Left lung (tissue), 10 donors: ENCODE results near the gene PDCL2. TPM values are rescaled to one million over a fixed set of nuclear protein-coding genes. Genes with fewer than 3 reads are reported as not detected.

Source experiments
- ATAC-seq: fragments of 200-7000 bp; cut with Tn5 transposase; one replicate; pipeline ENCODE4 v1.9.1; 2020; ENCODE audit warnings: moderate library complexity
- DNase-seq, 4 donors: peaks; one replicate each; pipeline ENCODE4 v3.0.0-alpha.2; 2013 to 2020
- H3K27ac ChIP-seq, 2 donors: fragments of 200-600 bp; sonication (generic) in 1 of 2; one replicate each; pipeline versions ENCODE4 v1.5.0 to v1.8.0; 2020 to 2021
- H3K27me3 ChIP-seq, 2 donors: fragments of 200-600 bp; sonication (generic) in 1 of 2; one replicate each; pipeline versions ENCODE4 v1.5.0 to v1.8.0; 2020 to 2021
- H3K36me3 ChIP-seq, 2 donors: fragments of 200-600 bp; sonication (generic) in 1 of 2; one replicate each; pipeline versions ENCODE4 v1.5.0 to v1.8.0; 2020 to 2021
- H3K4me1 ChIP-seq, 2 donors: fragments of 200-600 bp; one replicate each; pipeline ENCODE4 v1.8.0; 2021
- H3K4me3 ChIP-seq, 2 donors: fragments of 200-600 bp; sonication (generic) in 1 of 2; one replicate each; pipeline versions ENCODE4 v1.5.0 to v1.8.0; 2020 to 2021; ENCODE audit warnings: mild to moderate bottlenecking in 1 of 2
- H3K9me3 ChIP-seq, 2 donors: fragments of 200-600 bp; sonication (generic) in 1 of 2; one replicate each; pipeline versions ENCODE4 v1.5.0 to v1.8.0; 2020 to 2021
- intact Hi-C, 2 donors: fragments of 100-400 bp; cut with DNase I; formaldehyde crosslinking; loops; one replicate each; pipeline versions ENCODE4 v1.11.2 to v1.14.2; 2022
- polyA plus RNA-seq, 6 donors: library from polyadenylated mRNA; unstranded; fragments of 120-200 nt; gene quantifications; one replicate each; pipeline ENCODE4 v1.2.1, GENCODE V29; 2013; ENCODE audit not compliant: insufficient read length in 6 of 6
- total RNA-seq, 2 donors: library from RNA; stranded (reverse); fragmentation: NEBNext Ultra II Directional; extraction: Animal tissue kit (Norgen Biotek cat#: 25700); gene quantifications; one replicate each; pipeline ENCODE4 v1.2.1, GENCODE V29; 2021
- TF ChIP-seq, protein P1 (sequence below), 2 donors: fragments of 200-600 bp; sonication (generic) in 1 of 2; IDR thresholded peaks; one replicate each; pipeline versions ENCODE4 v1.5.0 to v1.8.0; 2021; ENCODE audit warnings: antibody characterized with exemption in 2 of 2
- donor health status: DM: no; HTN: yes; CAD: no.
- donor health status: DM: no; HTN: no; CAD: no.

Gene PDCL2
- total and polyA plus RNA-seq, 8 donors, result 0.53 TPM; not detected in 7

DNA sequence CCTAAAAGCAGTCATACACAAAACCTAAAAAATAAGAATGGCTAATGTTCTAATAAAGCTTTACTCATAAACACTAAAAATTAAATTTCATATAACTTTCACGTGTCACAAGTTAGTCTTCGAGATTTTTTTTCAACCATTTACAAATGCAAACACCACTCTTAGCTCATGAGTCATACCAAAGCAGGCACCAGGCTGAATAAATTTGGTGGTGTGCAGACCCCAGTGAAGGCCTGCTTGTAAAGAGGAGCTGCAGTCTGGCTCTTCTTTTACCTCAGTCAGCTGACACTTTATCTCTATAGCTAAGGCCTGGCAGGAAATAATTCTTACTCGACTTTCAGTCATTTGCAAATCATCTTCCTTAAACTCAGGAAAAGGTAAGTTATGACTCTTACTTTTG is 82.8 kb downstream of the PDCL2 start:
- no peak overlapping the region for H3K4me3 ChIP-seq
- H3K4me1 ChIP-seq, result no peaks in the 10 kb centered on the region
- DNase-seq (no peak), ATAC-seq (no peak)
- no peaks in the 10 kb centered on the region for H3K27me3 ChIP-seq
- H3K9me3 ChIP-seq, result no peaks in the 10 kb centered on the region
- no peak overlapping the region for H3K27ac ChIP-seq
- H3K36me3 ChIP-seq, result peaks cover 0 to 12% of the 10 kb centered on the region in 2 donors
- TF ChIP-seq, protein P1, sequence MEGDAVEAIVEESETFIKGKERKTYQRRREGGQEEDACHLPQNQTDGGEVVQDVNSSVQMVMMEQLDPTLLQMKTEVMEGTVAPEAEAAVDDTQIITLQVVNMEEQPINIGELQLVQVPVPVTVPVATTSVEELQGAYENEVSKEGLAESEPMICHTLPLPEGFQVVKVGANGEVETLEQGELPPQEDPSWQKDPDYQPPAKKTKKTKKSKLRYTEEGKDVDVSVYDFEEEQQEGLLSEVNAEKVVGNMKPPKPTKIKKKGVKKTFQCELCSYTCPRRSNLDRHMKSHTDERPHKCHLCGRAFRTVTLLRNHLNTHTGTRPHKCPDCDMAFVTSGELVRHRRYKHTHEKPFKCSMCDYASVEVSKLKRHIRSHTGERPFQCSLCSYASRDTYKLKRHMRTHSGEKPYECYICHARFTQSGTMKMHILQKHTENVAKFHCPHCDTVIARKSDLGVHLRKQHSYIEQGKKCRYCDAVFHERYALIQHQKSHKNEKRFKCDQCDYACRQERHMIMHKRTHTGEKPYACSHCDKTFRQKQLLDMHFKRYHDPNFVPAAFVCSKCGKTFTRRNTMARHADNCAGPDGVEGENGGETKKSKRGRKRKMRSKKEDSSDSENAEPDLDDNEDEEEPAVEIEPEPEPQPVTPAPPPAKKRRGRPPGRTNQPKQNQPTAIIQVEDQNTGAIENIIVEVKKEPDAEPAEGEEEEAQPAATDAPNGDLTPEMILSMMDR (IDR thresholded peaks at IDR 0.05), result no peak
- intact Hi-C loops, result no loop called here

DNA sequence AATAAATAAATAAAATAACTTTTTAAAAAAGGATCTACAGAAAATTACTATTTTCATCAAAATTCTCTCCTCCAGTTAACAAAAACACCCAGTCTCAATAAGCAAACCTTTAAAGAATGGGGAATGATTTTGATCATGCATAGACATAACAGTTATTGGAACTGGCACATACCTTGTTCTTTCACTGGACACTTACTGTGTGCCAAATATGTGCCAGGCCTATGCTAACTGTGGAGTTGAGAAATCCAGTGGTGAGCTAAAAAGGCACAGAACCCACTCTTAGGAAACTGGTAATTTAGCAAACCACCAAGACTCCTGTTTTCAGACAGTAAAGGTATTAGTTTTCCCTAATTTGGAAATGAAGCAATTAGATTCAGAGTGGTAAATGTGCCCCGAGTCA is 84.4 kb downstream of the PDCL2 start:
- intact Hi-C loops, result no loop called here
- DNase-seq (no peak), ATAC-seq (no peak)

More for the DNA sequence above, 84.4 kb downstream of the PDCL2 start:
- Histone ChIP-seq H3K36me3 (peaks cover 0 to 12% of the 10 kb centered on the region in 2 donors), H3K27me3 (no peaks in the 10 kb centered on the region), H3K4me3 (no peak overlapping the region), H3K9me3 (no peaks in the 10 kb centered on the region), H3K27ac (no peak overlapping the region), H3K4me1 (no peaks in the 10 kb centered on the region)
- TF ChIP-seq, protein P1 (IDR thresholded peaks at IDR 0.05), result no peak

Other genes with a start within 250 kb of the PDCL2 start
- 10 to 100 TPM; 27.1 to 31.3 TPM for gene SRD5A3, start 246.0 kb downstream of the PDCL2 start, total RNA-seq
- 10 to 100 TPM; 12.1 to 19.7 (median 15.2) TPM for gene SRD5A3, start 246.0 kb downstream of the PDCL2 start, polyA plus RNA-seq
- gene TMEM165, start 196.3 kb downstream of the PDCL2 start, total RNA-seq, result 100 to 1,000 TPM; 121 to 201 TPM
- 100 to 1,000 TPM in 3 of 6 donors, 10 to 100 TPM in 3; 82.4 to 115 (median 95.9) TPM for gene TMEM165, start 196.3 kb downstream of the PDCL2 start, polyA plus RNA-seq
- 10 to 100 TPM; 24.7 to 27.6 TPM for gene CLOCK, start 45.3 kb downstream of the PDCL2 start, total RNA-seq
- gene CLOCK, start 45.3 kb downstream of the PDCL2 start, polyA plus RNA-seq, result 10 to 100 TPM; 19.8 to 22.0 (median 21.5) TPM
- gene NMU, start 44.1 kb upstream of the PDCL2 start, total RNA-seq, result 1 to 10 TPM in 1 of 2 donors, under 1 TPM in 1; 0.81 to 5.7 TPM
- gene NMU, start 44.1 kb upstream of the PDCL2 start, polyA plus RNA-seq, result 10 to 100 TPM in 1 of 6 donors, 1 to 10 TPM in 5; 3.4 to 36.2 (median 4.7) TPM
- not detected for gene EXOC1L, start 227.5 kb upstream of the PDCL2 start, total RNA-seq
- gene EXOC1L, start 227.5 kb upstream of the PDCL2 start, polyA plus RNA-seq, result under 1 TPM in 3 of 6 donors, not detected in 3; 0.20 to 0.43 (median 0.36) TPM